Ectodermal cell (in vitro differentiated cells): ENCODE measurements around the gene ULK1.
"Not testable (repeated sequence)": the region's sequence is repeated elsewhere in the genome, so short reads cannot be mapped to it uniquely, and the experiment has no call there.

Source experiments
- H3K27ac ChIP-seq: 2 replicates; pipeline ENCODE4 v1.7.0; 2013; ENCODE audit warnings: mild to moderate bottlenecking, low read depth, low read length; ENCODE audit not compliant: insufficient read depth, poor library complexity, severe bottlenecking
- H3K27me3 ChIP-seq: 2 replicates; pipeline ENCODE4 v1.7.0; 2013; ENCODE audit warnings: mild to moderate bottlenecking, low read length; ENCODE audit not compliant: insufficient read depth, control insufficient read depth, poor library complexity, severe bottlenecking
- H3K36me3 ChIP-seq: one replicate; pipeline ENCODE4 v1.7.0; 2013; ENCODE audit warnings: low read length; ENCODE audit not compliant: control insufficient read depth, insufficient read depth
- H3K4me1 ChIP-seq: one replicate; pipeline ENCODE4 v1.7.0; 2013; ENCODE audit warnings: low read length; ENCODE audit not compliant: control insufficient read depth, insufficient read depth
- H3K4me3 ChIP-seq: 2 replicates; pipeline ENCODE4 v1.7.0; 2013; ENCODE audit warnings: low read depth, low read length, control low read depth; ENCODE audit not compliant: insufficient read depth
- H3K9me3 ChIP-seq: 2 replicates; pipeline ENCODE4 v1.7.0; 2013; ENCODE audit warnings: mild to moderate bottlenecking, low read length, moderate library complexity; ENCODE audit not compliant: control insufficient read depth
- WGBS, 2 experiments: methylation state at CpG; one replicate each; pipeline ENCODE4 v1.1.7; 2013; ENCODE audit warnings: missing lambda C conversion rate in 2 of 2; 5-methylcytosine and 5-hydroxymethylcytosine counted together

The ULK1 gene

DNA sequence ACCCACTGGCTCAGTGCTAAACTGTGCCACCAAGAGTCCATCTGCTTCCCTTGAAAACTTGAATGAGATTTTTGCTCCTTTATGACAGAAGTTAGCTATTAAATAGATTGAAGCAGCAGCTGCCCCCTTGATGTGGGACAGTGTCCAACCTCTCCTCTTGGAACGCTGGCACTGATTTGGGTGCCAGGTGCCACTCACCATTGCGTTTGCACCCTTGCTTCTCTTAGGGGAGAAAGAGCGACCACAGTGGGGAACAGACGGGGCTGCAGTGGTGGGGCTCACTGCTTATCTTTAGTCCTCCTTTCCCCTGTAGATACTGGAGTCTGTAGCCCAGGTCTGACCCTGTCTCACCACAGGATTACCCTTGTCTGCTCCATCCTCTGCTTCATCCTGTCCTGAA is 64.7 kb downstream of the ULK1 start:
- no peak overlapping the region for H3K27ac ChIP-seq
- peaks cover 12% of the 10 kb centered on the region for H3K4me1 ChIP-seq
- H3K27me3 ChIP-seq, result no peaks in the 10 kb centered on the region
- H3K4me3 ChIP-seq, result no peak overlapping the region
- peaks cover 6% of the 10 kb centered on the region for H3K36me3 ChIP-seq
- 94 to 95% methylated on average over 4 of the region's 4 CpGs for WGBS, 2 experiments
- no peaks in the 10 kb centered on the region for H3K9me3 ChIP-seq

DNA sequence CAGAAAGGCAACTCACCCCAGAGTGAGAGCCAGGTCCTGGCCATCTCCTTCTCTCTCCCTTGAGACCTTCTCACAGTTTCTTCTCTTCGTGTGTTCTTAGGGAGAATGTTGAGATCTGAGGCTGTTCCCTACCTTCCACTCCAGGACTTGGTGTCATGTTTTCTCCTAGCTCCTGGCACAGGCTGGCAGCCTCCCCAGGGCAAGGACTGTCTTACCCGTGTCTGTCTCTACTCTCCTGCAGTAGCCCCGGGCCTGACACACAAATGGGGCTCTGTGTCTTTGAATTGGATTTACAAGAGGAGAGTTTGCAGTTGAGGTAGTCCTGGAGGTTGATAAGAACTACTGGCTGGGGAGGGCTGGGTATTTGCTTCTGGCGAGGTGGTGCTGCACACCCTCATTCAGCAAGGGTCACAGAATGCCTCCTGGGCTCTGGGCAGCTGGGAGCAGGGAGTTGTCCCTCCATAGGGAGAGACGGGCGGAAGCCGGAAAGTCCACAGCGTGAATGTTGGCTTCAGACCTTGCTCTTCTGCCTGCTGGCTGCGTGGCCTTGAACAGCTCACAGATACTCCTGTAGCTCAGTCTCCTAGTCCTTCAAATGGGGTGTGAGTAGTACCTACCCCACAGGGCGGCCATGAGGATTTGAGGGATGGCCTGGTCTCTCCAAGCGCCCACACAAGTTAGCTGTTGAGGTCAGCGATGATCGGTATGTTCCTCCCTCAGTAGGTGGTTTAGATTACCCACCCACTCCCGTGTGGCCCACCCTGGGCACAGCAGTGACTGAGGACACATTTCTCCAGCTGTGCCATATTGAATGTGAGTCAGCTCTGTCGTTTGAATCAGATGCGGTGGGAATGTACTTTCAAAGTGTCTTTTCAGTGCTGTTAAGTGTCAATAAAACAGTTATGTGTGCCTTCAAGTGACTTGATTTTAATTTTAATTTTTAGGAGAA is 65.5 kb downstream of the ULK1 start:
- no peak overlapping the region for H3K4me3 ChIP-seq
- H3K36me3 ChIP-seq, result peaks cover 6% of the 10 kb centered on the region
- 92 to 94% methylated on average over 16 of the region's 16 CpGs for WGBS, 2 experiments
- H3K9me3 ChIP-seq, result no peaks in the 10 kb centered on the region
- no peaks in the 10 kb centered on the region for H3K27me3 ChIP-seq
- H3K4me1 ChIP-seq, result peaks cover 12% of the 10 kb centered on the region
- no peak overlapping the region for H3K27ac ChIP-seq

- peaks cover 12% of the 10 kb centered on the region for H3K4me1 ChIP-seq
- WGBS, 2 experiments, result 93 to 95% methylated on average over 16 to 19 of the region's 30 CpGs
- H3K4me3 ChIP-seq, H3K9me3 ChIP-seq, H3K27me3 ChIP-seq, H3K27ac ChIP-seq, H3K36me3 ChIP-seq: not testable (repeated sequence)
Measured at GRCh38 chr12:131960590-131961325, 66.3 kb downstream of the ULK1 start.

- H3K4me3 ChIP-seq, H3K27me3 ChIP-seq, H3K36me3 ChIP-seq, H3K9me3 ChIP-seq, H3K27ac ChIP-seq: not testable (repeated sequence)
- WGBS, 2 experiments, result 98 to 100% methylated on average over 5 to 6 of the region's 20 CpGs
- H3K4me1 ChIP-seq, result peaks cover 12% of the 10 kb centered on the region
Measured at GRCh38 chr12:131961328-131961727, 66.9 kb downstream of the ULK1 start.

GRCh38 chr12:131962069-131962468 is 67.6 kb downstream of the ULK1 start:
- H3K27ac ChIP-seq, result no peak overlapping the region
- WGBS, 2 experiments, result 96 to 97% methylated on average over 8 of the region's 8 CpGs
- peaks cover 12% of the 10 kb centered on the region for H3K4me1 ChIP-seq
- H3K4me3 ChIP-seq, result no peak overlapping the region
- H3K27me3 ChIP-seq, result no peaks in the 10 kb centered on the region
- peaks cover 6% of the 10 kb centered on the region for H3K36me3 ChIP-seq
- H3K9me3 ChIP-seq, result no peaks in the 10 kb centered on the region

- H3K27me3 ChIP-seq, result no peaks in the 10 kb centered on the region
- 91% methylated on average over 4 of the region's 4 CpGs for WGBS, 2 experiments
- H3K27ac ChIP-seq, result no peak overlapping the region
- no peak overlapping the region for H3K4me3 ChIP-seq
- no peaks in the 10 kb centered on the region for H3K9me3 ChIP-seq
- H3K36me3 ChIP-seq, result peaks cover 6% of the 10 kb centered on the region
- peaks cover 7% of the 10 kb centered on the region for H3K4me1 ChIP-seq
Measured at GRCh38 chr12:131963381-131963780, 69.0 kb downstream of the ULK1 start.

GRCh38 chr12:131965073-131965472 is 70.7 kb downstream of the ULK1 start:
- Histone ChIP-seq H3K9me3 (no peaks in the 10 kb centered on the region), H3K27me3 (no peaks in the 10 kb centered on the region), H3K4me1 (no peaks in the 10 kb centered on the region), H3K27ac (no peak overlapping the region), H3K36me3 (peaks cover 6% of the 10 kb centered on the region), H3K4me3 (no peak overlapping the region)
- 90 to 97% methylated on average over 2 of the region's 2 CpGs for WGBS, 2 experiments

- no peak overlapping the region for H3K4me3 ChIP-seq
- H3K9me3 ChIP-seq, result no peaks in the 10 kb centered on the region
Measured at GRCh38 chr12:131971226-131971625, 76.8 kb downstream of the ULK1 start.

More at GRCh38 chr12:131971226-131971625, 76.8 kb downstream of the ULK1 start:
- H3K36me3 ChIP-seq, result no peaks in the 10 kb centered on the region
- H3K27ac ChIP-seq, result peak overlapping the region; percentile 8
- H3K27me3 ChIP-seq, result no peaks in the 10 kb centered on the region
- 92 to 100% methylated on average over 1 of the region's 1 CpG for WGBS, 2 experiments
- H3K4me1 ChIP-seq, result no peaks in the 10 kb centered on the region
